Stimulated activated CD4-positive, alpha-beta T cell treated with anti-CD3 and anti-CD28 coated beads, TNF-alpha, amount 100 ng/mL, for 4 hours (primary cell): ENCODE measurements around the gene COASY.

ENCODE experiments used
- DNase-seq, 3 experiments: peaks; one replicate each; pipeline ENCODE4 v3.0.0-alpha.2; 2020; ENCODE audit warnings: low read depth in 3 of 3

The COASY gene

DNA sequence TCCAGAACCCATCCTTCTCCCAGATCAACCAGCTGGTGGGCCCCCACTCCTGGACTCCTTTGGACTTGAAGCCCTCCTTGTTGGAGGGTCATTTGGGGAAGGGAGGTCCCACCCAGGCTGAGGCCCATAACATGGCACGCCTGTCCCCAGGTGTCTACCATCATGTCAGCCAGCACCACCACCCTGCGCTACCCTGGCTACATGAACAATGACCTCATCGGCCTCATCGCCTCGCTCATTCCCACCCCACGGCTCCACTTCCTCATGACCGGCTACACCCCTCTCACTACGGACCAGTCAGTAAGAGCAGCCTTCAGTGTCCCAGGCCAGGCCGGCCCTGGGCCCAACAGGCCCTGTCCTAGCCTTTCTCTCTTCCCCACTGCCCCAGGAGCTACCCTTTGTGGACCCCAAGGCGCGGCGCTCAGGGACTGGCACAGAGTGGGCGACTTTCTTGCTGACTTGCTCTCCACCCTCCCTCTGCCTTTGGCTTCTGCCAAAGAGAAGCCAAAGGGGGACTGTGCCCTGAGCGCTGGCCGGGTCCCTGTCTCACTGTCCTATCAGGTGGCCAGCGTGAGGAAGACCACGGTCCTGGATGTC is 51.8 kb downstream of the COASY start:
- no peak for DNase-seq
